NCI-H2081 treated with DMSO at 0.1 percent for 48 hours (cell line): ENCODE measurements around the gene TMEM135.
"Not testable (repeated sequence)": the region's sequence is repeated elsewhere in the genome, so short reads cannot be mapped to it uniquely, and the experiment has no call there.

ENCODE experiments used
- DNase-seq: peaks from one replicate; lab custom pipeline; 2025; lab: John Stamatoyannopoulos, UW

The TMEM135 gene

GRCh38 chr11:87081358-87081757, 43.6 kb downstream of the TMEM135 start:
- DNase-seq, result no peak

DNA sequence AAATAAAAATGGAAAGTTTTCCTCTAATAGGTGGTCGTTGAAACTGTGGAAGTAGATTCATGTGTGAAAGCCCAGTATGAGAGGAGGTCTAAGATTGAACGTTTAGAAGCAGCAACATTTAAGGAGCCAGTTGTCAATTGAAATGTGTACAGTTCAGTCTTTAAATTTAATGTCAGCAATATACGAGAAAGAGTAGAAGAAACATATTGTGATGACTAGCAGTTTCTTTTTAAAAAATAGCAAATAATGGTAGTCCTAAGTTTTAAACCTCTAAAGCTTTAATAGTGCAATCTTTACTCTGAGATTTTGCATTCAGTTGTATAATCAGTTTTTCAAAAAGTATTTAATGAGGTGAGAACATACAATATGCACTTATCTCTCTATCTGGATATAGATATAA, 44.9 kb downstream of the TMEM135 start:
- no peak for DNase-seq

DNA sequence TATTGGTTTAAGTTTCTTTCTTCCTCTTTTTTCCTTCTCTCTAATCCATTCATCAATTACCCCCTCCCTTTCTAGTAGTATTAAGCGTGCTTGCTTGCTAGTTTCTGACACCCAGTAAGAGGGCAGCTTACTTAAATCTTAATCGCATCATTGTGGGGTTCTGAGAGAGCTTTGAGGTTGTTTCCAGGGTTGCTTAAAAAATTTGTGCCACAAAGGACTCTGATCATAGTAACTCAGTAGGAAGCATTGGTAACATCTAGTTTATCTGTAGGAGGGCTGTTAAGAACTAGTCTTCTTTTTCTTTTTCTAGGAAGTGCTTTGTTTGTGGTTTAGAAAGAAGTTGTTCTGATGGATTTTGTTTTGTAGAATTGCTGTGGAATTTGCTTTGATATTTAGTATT, 45.3 kb downstream of the TMEM135 start:
- no peak for DNase-seq

- DNase-seq, result no peak
Observed at GRCh38 chr11:87092159-87092558, 54.4 kb downstream of the TMEM135 start.

DNA sequence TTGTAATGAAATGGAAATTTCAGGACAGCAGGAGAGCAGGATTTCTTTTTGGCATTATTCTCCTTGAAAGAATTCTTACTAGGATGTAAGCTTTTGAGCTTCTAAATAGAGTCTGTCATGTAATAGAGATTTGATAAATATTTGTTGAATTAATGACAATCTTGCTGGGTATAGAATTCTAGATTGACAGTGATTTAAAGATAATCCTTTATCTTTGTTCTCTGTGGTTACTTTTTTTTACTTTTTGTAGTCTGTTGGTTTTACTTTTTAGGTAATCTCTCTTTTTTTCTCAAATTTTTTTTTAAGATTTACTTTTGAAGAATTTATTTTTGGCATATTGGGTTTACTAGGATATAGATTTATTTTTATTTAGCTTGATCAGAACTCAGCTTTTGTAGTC, 54.8 kb downstream of the TMEM135 start:
- DNase-seq, result no peak

DNA sequence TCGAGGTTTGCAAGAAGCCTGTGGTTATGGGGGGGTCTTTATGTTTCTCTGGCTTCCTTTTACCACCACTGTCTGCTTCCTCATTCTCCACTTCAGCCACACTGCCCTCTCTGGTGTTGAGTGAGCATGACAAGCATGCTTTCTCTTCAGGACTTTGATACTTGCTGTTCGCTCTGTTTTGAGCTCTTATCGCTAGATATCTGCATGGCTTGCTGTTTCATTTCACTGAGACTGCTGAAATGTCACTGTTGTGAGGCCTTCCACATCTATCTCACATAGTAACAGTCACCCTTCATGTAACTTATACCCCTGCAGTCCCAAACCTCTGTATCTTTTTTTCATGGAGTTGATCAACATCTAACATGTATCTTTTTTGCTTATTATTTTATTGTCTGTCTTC, 59.8 kb downstream of the TMEM135 start:
- no peak for DNase-seq

DNA sequence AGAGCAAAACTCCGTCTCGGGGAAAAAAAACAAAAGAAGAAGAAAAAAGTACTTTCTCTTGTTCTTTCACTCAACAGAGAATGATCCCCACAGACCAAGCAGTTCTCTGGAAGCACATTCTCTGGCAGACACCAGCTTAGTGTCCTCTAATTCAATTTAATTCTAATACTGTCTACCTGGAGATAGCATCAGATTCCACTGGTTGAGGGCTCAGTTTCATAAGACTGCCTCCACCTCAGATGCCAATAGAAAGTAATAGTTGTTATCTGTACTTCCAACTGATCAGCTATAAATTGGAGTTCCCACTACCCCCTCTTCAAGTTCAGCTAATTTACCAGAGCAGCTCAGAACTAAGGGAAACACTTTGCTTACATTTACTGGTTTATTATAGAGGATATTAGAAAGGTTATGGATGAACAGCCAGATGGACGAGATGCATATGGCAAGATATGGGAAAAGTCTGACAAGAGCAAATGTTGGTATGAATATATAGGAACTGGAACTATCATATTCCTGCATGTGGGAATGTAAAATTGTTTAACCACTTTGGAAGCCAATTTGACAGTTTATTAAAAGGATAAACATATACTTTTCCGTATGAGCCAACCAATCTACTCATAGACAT, 64.3 kb downstream of the TMEM135 start:
- DNase-seq, result no peak

DNA sequence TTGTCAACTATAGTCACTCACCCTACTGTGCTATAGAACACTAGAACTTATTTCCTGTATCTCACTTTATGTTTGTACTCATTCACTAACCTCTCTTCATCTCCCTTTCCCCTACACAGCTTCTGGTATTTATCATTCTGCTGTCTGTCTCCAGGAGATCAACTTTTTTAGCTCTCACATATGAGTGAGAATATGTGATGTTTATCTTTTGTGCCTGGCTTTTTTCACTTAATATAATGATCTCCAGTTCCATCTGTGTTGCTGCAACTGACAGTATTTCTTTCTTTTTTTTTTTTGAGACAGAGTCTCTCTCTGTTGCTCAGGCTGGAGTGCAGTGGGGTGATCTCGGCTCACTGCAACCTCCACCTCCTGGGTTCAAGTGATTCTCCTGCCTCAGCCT, 68.1 kb downstream of the TMEM135 start:
- not testable (repeated sequence) for DNase-seq

DNA sequence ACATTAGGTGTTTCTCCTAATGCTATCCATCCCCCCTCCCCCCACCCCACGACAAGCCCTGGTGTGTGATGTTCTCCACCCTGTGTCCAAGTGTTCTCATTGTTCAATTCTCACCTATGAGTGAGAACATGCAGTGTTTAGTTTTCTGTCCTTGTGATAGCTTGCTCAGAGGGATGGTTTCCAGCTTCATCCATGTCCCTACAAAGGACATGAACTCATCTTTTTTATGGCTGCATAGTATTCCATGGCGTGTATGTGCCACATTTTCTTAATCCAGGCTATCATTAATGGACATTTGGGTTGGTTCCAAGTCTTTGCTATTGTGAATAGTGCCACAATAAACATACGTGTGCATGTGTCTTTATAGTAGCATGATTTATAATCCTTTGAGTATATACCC, 69.6 kb downstream of the TMEM135 start:
- not testable (repeated sequence) for DNase-seq

- DNase-seq, result no peak
Observed at GRCh38 chr11:87110443-87111131, 72.9 kb downstream of the TMEM135 start.

- DNase-seq, result no peak
Observed at GRCh38 chr11:87114093-87114492, 76.4 kb downstream of the TMEM135 start.

DNA sequence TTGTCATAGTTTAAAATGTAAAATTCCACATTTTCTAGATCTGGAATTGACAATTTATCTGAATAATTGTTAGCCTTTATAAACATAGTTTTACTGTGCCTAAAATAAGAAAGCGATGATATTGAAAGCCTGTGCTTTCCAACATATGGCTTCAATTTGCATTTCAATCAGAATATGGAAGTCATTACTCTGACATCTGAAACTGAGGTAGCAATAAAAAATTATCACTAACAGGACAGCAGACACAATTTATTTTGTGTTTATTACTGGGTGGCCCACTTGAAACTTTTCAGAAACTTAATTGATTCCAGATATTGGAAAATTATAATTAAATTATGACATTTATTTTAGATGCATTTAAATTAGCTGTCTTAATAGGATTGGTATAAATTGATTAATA, 78.5 kb downstream of the TMEM135 start:
- DNase-seq, result no peak

GRCh38 chr11:87120937-87121336, 83.2 kb downstream of the TMEM135 start:
- no peak for DNase-seq

DNA sequence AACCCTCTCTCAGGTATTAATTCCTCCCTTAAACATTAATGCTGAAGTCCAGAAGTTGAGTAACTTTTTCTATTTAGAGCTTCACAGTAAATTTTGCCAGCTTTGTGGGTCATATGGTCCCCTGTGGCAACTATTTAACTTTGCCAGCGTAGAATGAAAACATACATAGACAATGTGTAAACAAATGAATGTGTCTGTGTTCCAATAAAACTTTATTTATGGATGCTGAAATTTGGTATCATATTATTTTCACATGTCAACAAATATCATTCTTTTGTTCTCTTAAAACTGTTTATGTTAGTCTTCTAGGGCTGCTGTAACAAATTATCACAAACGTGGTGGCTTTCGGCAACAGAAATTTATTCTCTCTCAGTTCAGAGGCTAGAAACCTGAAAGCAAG, 85.1 kb downstream of the TMEM135 start:
- no peak for DNase-seq

DNA sequence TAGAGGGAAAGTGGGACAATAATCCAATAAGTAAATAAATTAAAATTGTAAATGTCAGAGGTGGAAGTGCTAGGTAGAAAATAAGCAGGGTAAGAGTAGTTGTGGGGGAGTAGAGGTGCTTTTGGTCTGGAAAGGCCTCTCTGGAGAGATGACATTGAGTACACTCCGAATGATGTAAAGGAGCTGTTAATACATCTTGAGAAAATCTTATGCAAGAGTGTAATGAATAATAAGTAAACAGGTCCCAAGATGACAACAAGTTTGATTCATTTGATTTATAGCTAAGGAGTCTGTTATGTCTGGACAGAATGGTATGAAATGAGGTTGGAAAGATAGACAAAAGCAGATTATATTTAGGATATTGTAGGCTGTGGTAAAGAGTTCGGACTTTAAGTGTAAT, 87.5 kb downstream of the TMEM135 start:
- no peak for DNase-seq

GRCh38 chr11:87127101-87127500, 89.4 kb downstream of the TMEM135 start:
- DNase-seq, result no peak

DNA sequence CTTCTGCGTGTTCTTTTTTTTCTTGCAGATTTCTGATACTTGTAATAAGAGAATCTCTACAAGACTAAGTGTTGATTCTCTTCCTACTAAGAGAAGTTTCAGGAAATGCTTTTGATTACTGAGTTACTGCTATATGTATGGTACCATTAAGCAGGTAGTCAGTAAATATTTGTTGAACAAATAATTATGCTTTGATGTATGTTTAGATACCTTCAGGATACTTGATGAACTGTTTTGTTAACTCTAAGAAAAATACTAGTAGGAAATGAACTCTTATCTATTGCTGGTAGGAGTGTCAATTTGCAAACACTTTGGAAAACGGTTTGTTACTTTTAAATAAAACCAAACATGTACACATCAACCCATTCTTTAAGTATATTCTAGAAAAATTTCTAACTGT, 90.6 kb downstream of the TMEM135 start:
- DNase-seq, result no peak

- no peak for DNase-seq
Observed at GRCh38 chr11:87134524-87135106, 96.9 kb downstream of the TMEM135 start.

DNA sequence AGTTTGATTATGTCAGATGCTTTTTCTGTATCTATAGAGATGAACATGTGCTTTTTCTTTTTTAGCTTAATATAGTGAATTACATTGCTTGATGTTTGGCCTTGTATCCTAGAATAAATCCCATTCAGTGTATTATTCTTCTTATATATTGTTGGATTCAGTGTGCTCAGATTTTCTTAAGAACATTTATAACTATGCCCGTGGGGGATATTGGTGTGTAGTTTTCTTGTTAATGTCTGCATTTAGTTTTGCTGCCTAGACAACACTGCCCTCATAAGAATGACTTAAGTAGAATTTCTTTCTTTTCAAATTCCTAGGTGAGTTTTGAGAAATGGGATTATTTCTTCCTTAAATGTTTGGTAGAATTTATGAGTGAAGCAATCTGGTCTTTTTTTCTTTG, 98.5 kb downstream of the TMEM135 start:
- DNase-seq, result no peak

DNA sequence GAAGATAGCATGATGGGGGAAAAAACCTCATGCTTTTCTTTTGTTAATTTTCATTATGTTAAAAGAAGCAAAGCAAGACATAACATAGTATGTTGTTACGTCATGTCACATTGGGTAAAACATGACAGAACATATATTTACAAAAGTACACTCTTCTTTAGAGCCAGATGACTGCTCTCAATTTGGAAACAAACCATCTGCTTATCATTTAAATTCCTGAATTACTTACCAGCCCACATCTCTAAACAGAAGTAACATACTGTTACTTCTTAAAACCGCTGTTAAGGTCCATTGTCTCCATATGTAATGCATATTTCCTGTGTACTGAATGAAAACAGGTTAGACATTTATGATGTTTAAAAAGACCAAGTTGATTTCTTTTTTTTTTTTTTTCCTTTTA, 100.0 kb downstream of the TMEM135 start:
- DNase-seq, result no peak

- no peak for DNase-seq
Observed at GRCh38 chr11:87139475-87139874, 101.7 kb downstream of the TMEM135 start.

DNA sequence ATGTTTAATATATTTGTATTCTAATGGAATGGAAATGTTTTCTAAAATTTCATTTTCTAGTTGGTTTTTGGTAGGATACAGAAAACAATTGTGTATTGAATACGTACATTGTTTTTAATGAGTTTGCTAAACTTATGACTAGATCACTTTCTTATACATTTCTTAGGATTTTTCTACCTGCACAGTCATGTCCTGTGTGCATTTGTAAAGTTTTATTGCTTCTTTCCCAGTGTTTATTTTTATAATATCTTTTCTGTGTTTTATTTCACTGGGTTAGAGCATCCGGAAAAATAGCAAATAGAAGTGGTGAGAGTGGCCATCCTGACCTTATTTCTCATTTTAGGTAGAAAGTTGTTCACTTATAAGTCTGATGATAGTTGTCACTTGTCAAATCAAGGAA, 103.6 kb downstream of the TMEM135 start:
- no peak for DNase-seq

DNA sequence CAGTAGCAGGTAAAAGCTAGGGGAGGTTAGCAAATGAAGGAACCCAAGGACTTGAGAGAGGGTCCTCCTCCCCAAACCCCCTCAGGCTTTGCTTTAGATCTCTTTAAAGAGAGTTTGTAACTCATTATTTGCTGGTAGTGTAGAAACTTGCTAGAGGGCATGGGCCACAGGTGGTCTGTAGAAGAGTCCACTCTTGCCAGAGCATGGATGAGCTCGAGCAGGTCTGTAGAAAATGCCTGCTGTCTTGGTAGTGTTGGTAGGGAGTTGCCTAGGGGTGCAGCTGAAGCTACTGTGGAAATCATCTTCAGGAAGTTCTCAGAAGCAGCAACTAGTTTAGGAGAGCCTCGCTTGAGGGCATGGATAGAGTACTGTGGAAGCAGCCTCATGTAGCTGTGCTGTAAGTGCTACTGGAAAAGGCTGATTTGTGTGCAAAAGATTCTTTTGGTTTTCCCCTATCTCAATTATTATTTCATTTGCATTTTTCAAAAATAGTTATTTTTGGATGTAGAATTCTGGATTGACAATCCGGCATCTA, 104.3 kb downstream of the TMEM135 start:
- no peak for DNase-seq
